Gastroesophageal sphincter (tissue), 4 donors: ENCODE measurements around the gene ZNF865. TPM values are rescaled to one million over a fixed set of nuclear protein-coding genes. Genes with fewer than 3 reads are reported as not detected.

Experiments
- ATAC-seq: fragments of 150-250 bp; one replicate; pipeline ENCODE4 v1.9.1; 2016; ENCODE audit warnings: mild to moderate bottlenecking, moderate library complexity
- H3K27ac ChIP-seq, 4 donors: fragments of 200-600 bp; sonication (generic) in 3 of 4; 1 replicate in 3 of 4; 2 replicates in 1 of 4; pipeline ENCODE4 v1.5.1; 2016 to 2019
- H3K27me3 ChIP-seq: fragments of 200-600 bp; sonication (generic); one replicate; pipeline ENCODE4 v1.5.1; 2019
- H3K36me3 ChIP-seq, 2 donors: fragments of 200-600 bp; sonication (generic); one replicate each; pipeline ENCODE4 v1.5.1; 2019; ENCODE audit warnings: control low read depth in 1 of 2
- H3K4me1 ChIP-seq, 3 donors: fragments of 200-600 bp; sonication (generic); 1 replicate in 2 of 3; 2 replicates in 1 of 3; pipeline ENCODE4 v1.5.1; 2016 to 2019; ENCODE audit warnings: control low read depth in 2 of 3
- H3K4me3 ChIP-seq, 2 donors: fragments of 200-600 bp; sonication (generic); one replicate each; pipeline ENCODE4 v1.5.1; 2019; ENCODE audit warnings: mild to moderate bottlenecking in 1 of 2, moderate library complexity in 1 of 2
- H3K9me3 ChIP-seq, 3 donors: fragments of 200-600 bp; sonication (generic); one replicate each; pipeline ENCODE4 v1.5.1; 2017 to 2019; ENCODE audit warnings: control low read depth in 2 of 3
- EP300 ChIP-seq: sonication (generic); formaldehyde crosslinking; IDR thresholded peaks from one replicate; pipeline ENCODE4 v1.6.1; 2017; ENCODE audit warnings: antibody characterized with exemption, mild to moderate bottlenecking
- POLR2A ChIP-seq, 2 donors: fragments of 450-650 bp; IDR thresholded peaks; one replicate each; pipeline ENCODE4 v1.6.1; 2017; ENCODE audit warnings: antibody characterized with exemption in 2 of 2, mild to moderate bottlenecking in 2 of 2, moderate library complexity in 1 of 2
- POLR2AphosphoS5 ChIP-seq: sonication (generic); formaldehyde crosslinking; IDR thresholded peaks from one replicate; pipeline ENCODE4 v1.6.1; 2017; ENCODE audit warnings: antibody characterized with exemption
- WGBS, 2 donors: methylation state at CpG; one replicate each; pipeline ENCODE4 v1.1.5; 2018; ENCODE audit warnings: low coverage in 1 of 2; 5-methylcytosine and 5-hydroxymethylcytosine counted together
- total RNA-seq, 4 donors: library from RNA; depleted of rRNA; stranded (reverse); fragments of >200 nt; gene quantifications; one replicate each; pipeline ENCODE4 v1.1.0, GENCODE V29; 2016
- TF ChIP-seq, protein P1 (sequence below), 4 experiments: fragments of 200-600 bp in 2 of 4; fragments of 450-650 bp in 2 of 4; sonication (generic) in 1 of 4; IDR thresholded peaks; one replicate each; pipeline ENCODE4 v1.5.1; 2017 to 2019; ENCODE audit warnings: antibody characterized with exemption in 4 of 4, mild to moderate bottlenecking in 2 of 4, moderate library complexity in 2 of 4

The ZNF865 gene
- total RNA-seq, 4 donors from 2014 or later = 4.6 to 12.0 (median 6.4) TPM

DNA sequence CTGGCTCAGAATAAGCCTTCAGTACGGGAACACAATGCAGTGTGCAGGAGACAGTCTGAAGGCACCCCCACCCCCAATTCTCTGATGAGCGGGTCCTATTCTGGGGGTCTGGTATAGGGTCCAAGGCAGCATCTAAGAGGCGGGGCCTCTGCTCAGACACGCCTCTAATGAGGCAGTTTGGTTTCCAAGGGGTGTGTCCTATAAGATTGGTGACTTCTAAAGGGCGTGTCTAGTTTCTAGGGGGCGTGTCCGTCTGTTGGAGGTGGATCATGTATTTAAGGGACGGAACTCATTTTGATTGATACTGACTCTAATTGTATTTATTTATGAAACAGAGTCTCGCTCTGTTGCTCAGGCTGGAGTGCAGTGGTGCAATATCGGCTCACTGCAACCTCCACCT lies 14.8 kb upstream of the ZNF865 start:
- 90 to 100% methylated on average over 1 to 4 of the region's 10 CpGs for WGBS, 2 donors
- H3K36me3 ChIP-seq = peaks cover 0 to 30% of the 10 kb centered on the region in 2 donors
- no peak overlapping the region for H3K27ac ChIP-seq
- no peak overlapping the region for H3K4me3 ChIP-seq
- H3K4me1 ChIP-seq = peaks cover 0 to 24% (median 17%) of the 10 kb centered on the region in 3 donors
- H3K9me3 ChIP-seq = no peaks in the 10 kb centered on the region
- no peak for ATAC-seq
- peaks cover 7% of the 10 kb centered on the region for H3K27me3 ChIP-seq
- no peak for TF ChIP-seq EP300

DNA sequence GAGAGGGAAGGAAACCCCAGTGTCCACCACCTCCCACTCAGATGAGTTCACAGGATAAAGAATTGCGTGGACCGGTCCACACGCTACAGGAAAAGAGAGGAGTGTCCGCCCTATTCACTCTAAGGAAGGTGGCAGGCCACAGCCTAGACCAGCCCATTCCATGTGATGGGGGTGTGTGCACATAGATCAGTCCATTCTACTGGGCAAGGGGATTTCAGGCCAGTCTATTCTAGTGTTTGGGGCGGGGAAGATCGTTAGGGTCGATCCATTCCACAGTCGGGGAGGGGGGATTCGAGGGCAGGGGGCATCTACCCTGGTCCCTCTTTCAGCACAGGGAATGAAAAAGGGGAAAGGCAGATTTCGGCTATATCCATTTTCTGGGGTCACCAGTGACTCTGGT lies 13.9 kb upstream of the ZNF865 start:
- ATAC-seq = no peak
- WGBS, 2 donors = 69 to 78% methylated on average over 3 to 5 of the region's 10 CpGs

DNA sequence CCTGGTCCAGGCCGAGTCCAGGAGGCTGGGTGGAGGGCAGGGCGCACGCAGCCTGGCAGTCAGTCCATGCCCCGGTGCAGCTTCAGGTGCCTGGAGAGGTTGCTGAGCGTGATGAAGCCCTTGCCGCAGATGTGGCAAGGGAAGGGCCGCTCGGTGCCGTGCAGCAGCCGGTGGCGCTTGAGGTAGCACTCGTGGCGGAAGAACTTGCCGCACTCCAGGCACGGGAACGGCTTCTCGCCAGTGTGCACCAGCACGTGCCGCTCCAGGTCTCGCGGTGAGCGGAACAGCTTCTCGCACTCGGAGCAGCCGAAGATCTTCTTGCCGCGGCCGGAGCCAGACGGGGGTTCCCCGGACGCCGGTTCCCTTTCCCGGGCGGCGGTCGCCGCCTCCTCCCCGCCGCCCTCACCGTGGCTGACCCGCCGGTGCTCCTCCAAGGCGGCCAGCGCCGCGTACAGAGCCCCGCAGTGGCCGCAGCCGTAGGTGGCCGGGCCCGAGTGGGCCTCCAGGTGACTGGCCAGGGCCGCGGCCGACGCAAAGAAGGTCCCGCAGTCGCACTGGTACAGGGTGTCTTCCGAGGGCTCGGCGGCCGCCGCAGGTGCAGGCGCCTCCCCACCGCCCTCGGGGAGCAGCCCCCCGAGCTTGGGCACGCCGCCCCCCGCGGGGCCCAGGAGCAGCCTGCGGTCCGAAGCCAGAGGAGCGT lies 12.9 kb upstream of the ZNF865 start:
- no peak for ATAC-seq
- Histone ChIP-seq H3K27me3 (no peaks in the 10 kb centered on the region), H3K4me1 (peaks cover 0 to 5% (median 0%) of the 10 kb centered on the region in 3 donors), H3K36me3 (peaks cover 0 to 49% of the 10 kb centered on the region in 2 donors), H3K27ac (no peak overlapping the region), H3K4me3 (no peak overlapping the region), H3K9me3 (no peaks in the 10 kb centered on the region)
- WGBS, 2 donors = 87% methylated on average over 3 of the region's 73 CpGs; no CpG with 5 or more reads in 1 of the 2 donors
- TF ChIP-seq POLR2A (IDR thresholded peaks at IDR 0.05) = no peak
- TF ChIP-seq POLR2AphosphoS5 = no peak
- TF ChIP-seq EP300 = no peak

More for the DNA sequence above, 13.9 kb upstream of the ZNF865 start:
- no peak overlapping the region for H3K4me3 ChIP-seq
- no peaks in the 10 kb centered on the region for H3K27me3 ChIP-seq
- H3K36me3 ChIP-seq = peaks cover 0 to 39% of the 10 kb centered on the region in 2 donors
- H3K27ac ChIP-seq = no peak overlapping the region
- TF ChIP-seq POLR2AphosphoS5 = no peak
- H3K9me3 ChIP-seq = no peaks in the 10 kb centered on the region
- H3K4me1 ChIP-seq = peaks cover 0 to 15% (median 9%) of the 10 kb centered on the region in 3 donors

DNA sequence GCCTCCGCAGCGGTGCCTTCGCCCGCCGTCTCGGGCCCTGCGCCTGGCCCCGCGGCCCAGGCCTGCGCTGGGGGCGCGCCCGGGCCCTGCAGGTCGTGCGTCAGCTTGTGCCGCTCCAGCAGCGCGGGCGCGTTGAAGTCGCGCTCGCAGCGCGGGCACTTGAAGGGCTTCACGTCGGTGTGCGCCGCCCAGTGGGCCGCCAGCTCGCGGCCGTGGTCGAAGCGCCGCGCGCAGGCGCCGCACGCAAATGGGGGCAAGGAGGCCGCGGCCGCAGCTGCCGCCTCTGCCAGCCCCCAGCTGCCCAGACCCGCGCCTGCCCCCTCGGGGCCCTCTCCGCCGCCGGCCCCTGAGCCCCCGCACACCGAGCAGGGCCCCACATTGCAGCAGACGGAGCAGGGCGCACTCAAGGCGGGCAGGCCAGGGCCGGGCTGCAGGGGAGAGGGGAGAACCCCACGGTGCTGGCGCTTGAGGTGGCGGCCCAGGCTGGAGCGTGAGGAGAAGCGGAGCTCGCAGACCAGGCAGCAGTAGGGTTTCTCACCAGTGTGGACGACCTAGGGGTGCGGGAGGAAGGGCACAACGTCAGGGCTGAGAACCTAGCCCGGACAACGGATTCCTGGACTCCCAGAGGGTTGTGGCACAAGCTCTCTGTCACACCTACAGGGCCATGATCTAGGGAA lies 12.2 kb upstream of the ZNF865 start:
- Histone ChIP-seq H3K36me3 (peaks cover 0 to 51% of the 10 kb centered on the region in 2 donors), H3K9me3 (no peaks in the 10 kb centered on the region), H3K4me3 (no peak overlapping the region), H3K27ac (no peak overlapping the region), H3K27me3 (no peaks in the 10 kb centered on the region), H3K4me1 (peaks cover 0 to 3% (median 0%) of the 10 kb centered on the region in 3 donors)
- WGBS, 2 donors = no CpG with 5 or more reads among the region's 68 CpGs
- TF ChIP-seq POLR2AphosphoS5 (no peak), EP300 (no peak), POLR2A (IDR thresholded peaks at IDR 0.05) (no peak)
- TF ChIP-seq, protein P1, sequence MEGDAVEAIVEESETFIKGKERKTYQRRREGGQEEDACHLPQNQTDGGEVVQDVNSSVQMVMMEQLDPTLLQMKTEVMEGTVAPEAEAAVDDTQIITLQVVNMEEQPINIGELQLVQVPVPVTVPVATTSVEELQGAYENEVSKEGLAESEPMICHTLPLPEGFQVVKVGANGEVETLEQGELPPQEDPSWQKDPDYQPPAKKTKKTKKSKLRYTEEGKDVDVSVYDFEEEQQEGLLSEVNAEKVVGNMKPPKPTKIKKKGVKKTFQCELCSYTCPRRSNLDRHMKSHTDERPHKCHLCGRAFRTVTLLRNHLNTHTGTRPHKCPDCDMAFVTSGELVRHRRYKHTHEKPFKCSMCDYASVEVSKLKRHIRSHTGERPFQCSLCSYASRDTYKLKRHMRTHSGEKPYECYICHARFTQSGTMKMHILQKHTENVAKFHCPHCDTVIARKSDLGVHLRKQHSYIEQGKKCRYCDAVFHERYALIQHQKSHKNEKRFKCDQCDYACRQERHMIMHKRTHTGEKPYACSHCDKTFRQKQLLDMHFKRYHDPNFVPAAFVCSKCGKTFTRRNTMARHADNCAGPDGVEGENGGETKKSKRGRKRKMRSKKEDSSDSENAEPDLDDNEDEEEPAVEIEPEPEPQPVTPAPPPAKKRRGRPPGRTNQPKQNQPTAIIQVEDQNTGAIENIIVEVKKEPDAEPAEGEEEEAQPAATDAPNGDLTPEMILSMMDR (IDR thresholded peaks at IDR 0.05) = no peak
- no peak for ATAC-seq

DNA sequence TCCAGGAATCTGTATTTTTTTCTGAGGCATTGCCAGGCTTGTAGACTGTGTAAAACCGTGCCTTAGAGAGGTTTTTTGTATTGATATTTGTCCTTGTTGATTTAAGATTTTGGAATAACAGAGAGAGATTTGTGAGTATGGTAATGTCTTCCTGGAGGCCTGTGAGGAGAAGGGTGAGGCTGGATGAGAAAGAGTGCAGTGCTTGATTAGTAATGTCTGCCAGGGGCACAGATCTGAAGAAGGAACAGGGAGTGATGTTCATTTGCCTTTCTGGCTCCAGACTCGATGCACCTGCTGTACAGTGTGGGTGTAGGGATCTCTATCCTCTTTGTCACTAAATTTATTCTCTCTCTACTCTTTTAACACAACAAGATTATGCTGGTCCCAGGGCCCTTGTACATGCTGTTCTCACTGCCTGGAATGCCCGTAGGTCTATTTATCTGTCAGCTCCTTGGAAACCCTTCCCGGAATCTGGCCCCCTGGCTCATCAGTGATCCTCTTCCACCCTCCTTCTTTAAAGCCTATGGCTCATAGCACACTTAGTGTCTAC lies 10.4 kb upstream of the ZNF865 start:
- H3K27ac ChIP-seq = no peak overlapping the region
- no peaks in the 10 kb centered on the region for H3K9me3 ChIP-seq
- TF ChIP-seq POLR2AphosphoS5 = no peak
- TF ChIP-seq POLR2A (IDR thresholded peaks at IDR 0.05) = no peak
- no peak for TF ChIP-seq EP300
- TF ChIP-seq, protein P1 (IDR thresholded peaks at IDR 0.05) = no peak
- peaks cover 0 to 9% (median 0%) of the 10 kb centered on the region in 3 donors for H3K4me1 ChIP-seq
- H3K36me3 ChIP-seq = peaks cover 0 to 51% of the 10 kb centered on the region in 2 donors
- 86 to 89% methylated on average over 4 of the region's 4 CpGs for WGBS, 2 donors
- no peak overlapping the region for H3K4me3 ChIP-seq
- no peak for ATAC-seq
- H3K27me3 ChIP-seq = no peaks in the 10 kb centered on the region

DNA sequence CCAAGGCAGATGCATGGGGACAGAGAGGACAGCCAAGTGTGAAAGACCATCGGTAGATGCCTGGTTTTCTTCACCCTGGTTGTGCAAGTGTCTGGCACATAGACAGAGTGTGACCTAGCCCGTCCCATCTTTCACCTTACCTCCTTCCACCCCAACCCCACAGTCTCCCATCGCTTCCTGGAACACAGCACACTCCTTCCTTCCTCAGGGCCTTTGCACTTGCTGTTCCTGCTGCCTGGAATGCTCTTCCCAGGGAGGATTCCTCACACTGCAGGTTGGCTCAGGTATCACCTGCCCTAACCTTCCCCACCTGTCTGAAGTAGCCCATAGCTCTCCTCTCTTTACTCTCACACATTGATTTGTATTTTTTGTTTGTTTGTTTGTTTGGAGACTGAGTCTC lies 9.1 kb upstream of the ZNF865 start:
- WGBS, 2 donors = 93% methylated on average over 3 of the region's 3 CpGs; no CpG with 5 or more reads in 1 of the 2 donors
- Histone ChIP-seq H3K4me1 (peaks cover 0 to 17% (median 5%) of the 10 kb centered on the region in 3 donors), H3K4me3 (no peak overlapping the region), H3K9me3 (no peaks in the 10 kb centered on the region), H3K27ac (no peak overlapping the region), H3K36me3 (peaks cover 0 to 51% of the 10 kb centered on the region in 2 donors), H3K27me3 (no peaks in the 10 kb centered on the region)
- no peak for TF ChIP-seq EP300
- no peak for TF ChIP-seq POLR2AphosphoS5
- TF ChIP-seq, protein P1 (IDR thresholded peaks at IDR 0.05) = no peak
- no peak for TF ChIP-seq POLR2A (IDR thresholded peaks at IDR 0.05)
- ATAC-seq = no peak
